GM23248 (cell line): Measurements from ENCODE around the gene S1PR1. TPM values are rescaled to one million over a fixed set of nuclear protein-coding genes. Genes with fewer than 3 reads are reported as not detected.

Experiments used
- DNase-seq: peaks from one replicate; pipeline ENCODE4 v3.0.0-alpha.2; 2015
- H2AFZ ChIP-seq: fragments of 200-600 bp; sonication (generic); 2 replicates; pipeline ENCODE4 v1.6.1; 2016; ENCODE audit warnings: antibody characterized with exemption
- H3F3A ChIP-seq: fragments of 200-600 bp; sonication (generic); 2 replicates; pipeline ENCODE4 v1.6.1; 2016; ENCODE audit warnings: mild to moderate bottlenecking, antibody characterized with exemption, mixed run types; ENCODE audit not compliant: insufficient read depth
- H3K27ac ChIP-seq: fragments of 200-600 bp; sonication (generic); 2 replicates; pipeline ENCODE4 v1.5.1; 2016; ENCODE audit warnings: mild to moderate bottlenecking
- H3K27me3 ChIP-seq: fragments of 200-600 bp; sonication (generic); replicated peaks from 2 replicates; pipeline ENCODE4 v1.6.1; 2016; ENCODE audit warnings: mild to moderate bottlenecking; ENCODE audit not compliant: insufficient read depth
- H3K36me3 ChIP-seq: fragments of 200-600 bp; sonication (generic); 2 replicates; pipeline ENCODE4 v1.6.1; 2016; ENCODE audit warnings: low read depth, mild to moderate bottlenecking
- H3K4me1 ChIP-seq: fragments of 200-600 bp; sonication (generic); 2 replicates; pipeline ENCODE4 v1.6.1; 2016; ENCODE audit warnings: mild to moderate bottlenecking; ENCODE audit not compliant: insufficient read depth
- H3K4me2 ChIP-seq: fragments of 200-600 bp; sonication (generic); one replicate; pipeline ENCODE4 v1.6.1; 2016; ENCODE audit warnings: mild to moderate bottlenecking; ENCODE audit not compliant: unreplicated experiment
- H3K4me3 ChIP-seq: fragments of 200-600 bp; sonication (generic); 2 replicates; pipeline ENCODE4 v1.5.1; 2016; ENCODE audit warnings: mild to moderate bottlenecking
- H3K79me2 ChIP-seq: fragments of 200-600 bp; sonication (generic); 2 replicates; pipeline ENCODE4 v1.6.1; 2016; ENCODE audit warnings: mild to moderate bottlenecking; ENCODE audit not compliant: insufficient read depth
- H3K9ac ChIP-seq: fragments of 200-600 bp; sonication (generic); 2 replicates; pipeline ENCODE4 v1.6.1; 2016; ENCODE audit warnings: mild to moderate bottlenecking
- H3K9me2 ChIP-seq: fragments of 200-600 bp; sonication (generic); 2 replicates; pipeline ENCODE4 v1.6.1; 2016; ENCODE audit warnings: mixed run types, mild to moderate bottlenecking, moderate library complexity; ENCODE audit not compliant: insufficient read depth
- H3K9me3 ChIP-seq: fragments of 200-600 bp; sonication (generic); one replicate; pipeline ENCODE4 v1.6.1; 2017; ENCODE audit warnings: low read depth
- H4K20me1 ChIP-seq: fragments of 200-600 bp; sonication (generic); 2 replicates; pipeline ENCODE4 v1.6.0; 2016; ENCODE audit not compliant: insufficient read depth
- EZH2 ChIP-seq: fragments of 200-600 bp; sonication (generic); IDR thresholded peaks from 2 replicates; pipeline ENCODE4 v1.6.1; 2018; ENCODE audit warnings: antibody characterized with exemption, mild to moderate bottlenecking; ENCODE audit not compliant: insufficient read depth, poor library complexity, severe bottlenecking
- EZH2phosphoT487 ChIP-seq: fragments of 200-600 bp; sonication (generic); IDR thresholded peaks from 2 replicates; pipeline ENCODE4 v1.6.1; 2018; ENCODE audit warnings: antibody characterized with exemption, moderate library complexity, mild to moderate bottlenecking, low read depth; ENCODE audit not compliant: insufficient read depth
- WGBS, 2 experiments: methylation state at CpG; one replicate each; pipeline ENCODE4 v1.1.6; 2015 to 2017; ENCODE audit warnings: low lambda C conversion rate in 2 of 2, low coverage in 1 of 2; ENCODE audit errors: missing lambda C conversion rate in 2 of 2; 5-methylcytosine and 5-hydroxymethylcytosine counted together
- in situ Hi-C: fragments of 300-500 bp; cut with MboI; formaldehyde crosslinking; loops from 2 replicates; pipeline ENCODE4 v1.15.0; 2020
- polyA plus RNA-seq: library from polyadenylated mRNA; unstranded; fragments of >200 nt; fragmentation: Nextera tagmentation; extraction: Ambion mirVana; gene quantifications from 2 replicates; pipeline ENCODE4 v1.2.1, GENCODE V29; 2016
- total RNA-seq: library from RNA; depleted of rRNA; stranded (reverse); fragments of >200 nt; shearing (Covaris generic); gene quantifications from 2 replicates; pipeline ENCODE4 v1.2.3, GENCODE V29; 2014

S1PR1 gene
- total and polyA plus RNA-seq, 2 experiments from 2014 or later: 44.3 to 48.5 TPM

DNA sequence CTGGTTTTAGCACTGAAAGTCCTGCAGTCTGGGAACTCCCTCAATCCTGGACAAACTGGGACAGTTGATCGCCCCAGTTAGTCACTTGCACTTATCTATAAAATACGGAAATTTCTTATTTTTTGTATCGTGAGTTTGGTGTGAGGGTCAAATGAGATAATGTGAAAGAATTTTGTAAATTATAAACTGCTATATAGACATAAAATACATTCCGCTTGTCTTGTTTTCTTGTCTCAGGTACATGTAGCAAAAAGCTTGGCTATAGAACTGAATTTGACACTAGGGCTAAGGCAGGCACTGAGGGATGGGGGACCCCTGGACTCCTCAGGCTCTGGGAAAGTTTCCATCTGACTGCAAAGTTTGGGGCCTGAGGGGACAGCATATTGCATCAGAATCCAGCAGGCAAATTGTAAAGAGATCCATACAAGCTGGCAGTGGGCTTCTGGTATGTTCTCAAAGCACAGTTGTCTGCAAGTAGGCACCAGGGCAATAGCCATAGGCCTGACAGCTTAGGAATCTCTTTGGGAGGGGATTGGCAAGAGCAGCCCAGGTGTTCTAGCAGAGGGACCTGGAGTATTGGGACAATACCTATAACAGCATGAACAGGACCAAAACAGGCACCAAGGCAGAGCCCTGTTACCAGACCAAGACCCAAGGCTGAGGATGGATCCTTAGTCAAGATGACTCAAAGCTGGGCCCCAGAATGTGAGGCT lies 44.3 kb downstream of the S1PR1 start:
- no peaks in the 10 kb centered on the region for H3K36me3 ChIP-seq
- no peaks in the 10 kb centered on the region for H3K79me2 ChIP-seq
- H3K27ac ChIP-seq: no peak overlapping the region
- TF ChIP-seq EZH2phosphoT487: no peak
- TF ChIP-seq EZH2: no peak
- in situ Hi-C loops: no loop called here
- no peak overlapping the region for H3K4me3 ChIP-seq
- WGBS, 2 experiments: 87 to 91% methylated on average over 4 of the region's 4 CpGs
- no peaks in the 10 kb centered on the region for H3K27me3 ChIP-seq
- H3K9ac ChIP-seq: no peak overlapping the region
- no peak for DNase-seq
- H3K9me2 ChIP-seq: no peaks in the 10 kb centered on the region
- peaks cover 4% of the 10 kb centered on the region for H3F3A ChIP-seq
- H3K4me1 ChIP-seq: peaks cover 4% of the 10 kb centered on the region
- H4K20me1 ChIP-seq: no peaks in the 10 kb centered on the region
- H3K4me2 ChIP-seq: no peak overlapping the region
- no peak overlapping the region for H2AFZ ChIP-seq
- H3K9me3 ChIP-seq: no peaks in the 10 kb centered on the region

DNA sequence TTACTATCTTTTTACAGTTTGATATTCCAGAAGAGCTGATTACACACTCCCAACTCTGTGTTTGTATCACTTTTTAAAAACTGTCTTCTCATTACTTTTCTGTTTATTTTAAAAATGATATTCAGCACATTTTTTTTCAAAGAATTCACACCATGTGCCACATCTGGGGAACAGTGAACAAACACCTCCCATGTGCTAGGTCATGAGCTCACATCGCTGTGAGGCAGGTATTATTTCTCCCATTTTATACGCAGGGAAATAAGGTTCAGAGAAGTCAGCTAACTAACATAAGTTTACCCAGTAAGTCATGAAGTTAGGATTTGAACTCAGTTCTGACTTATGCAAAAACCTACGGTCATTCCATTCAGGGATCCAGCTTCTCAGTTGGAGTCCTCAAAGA lies 44.9 kb downstream of the S1PR1 start:
- Histone ChIP-seq H3K9ac (no peak overlapping the region), H3K4me2 (no peak overlapping the region), H4K20me1 (no peaks in the 10 kb centered on the region), H3K27me3 (no peaks in the 10 kb centered on the region), H3K4me3 (no peak overlapping the region), H2AFZ (no peak overlapping the region), H3K9me3 (no peaks in the 10 kb centered on the region), H3K79me2 (no peaks in the 10 kb centered on the region), H3K4me1 (peaks cover 9% of the 10 kb centered on the region), H3K36me3 (no peaks in the 10 kb centered on the region), H3K27ac (no peak overlapping the region), H3K9me2 (no peaks in the 10 kb centered on the region), H3F3A (peaks cover 6% of the 10 kb centered on the region)
- DNase-seq: no peak
- in situ Hi-C loops: no loop called here
- whole genome bisulfite sequencing, 2 experiments: 86 to 90% methylated on average over 3 of the region's 3 CpGs
- TF ChIP-seq EZH2phosphoT487: no peak
- no peak for TF ChIP-seq EZH2

DNA sequence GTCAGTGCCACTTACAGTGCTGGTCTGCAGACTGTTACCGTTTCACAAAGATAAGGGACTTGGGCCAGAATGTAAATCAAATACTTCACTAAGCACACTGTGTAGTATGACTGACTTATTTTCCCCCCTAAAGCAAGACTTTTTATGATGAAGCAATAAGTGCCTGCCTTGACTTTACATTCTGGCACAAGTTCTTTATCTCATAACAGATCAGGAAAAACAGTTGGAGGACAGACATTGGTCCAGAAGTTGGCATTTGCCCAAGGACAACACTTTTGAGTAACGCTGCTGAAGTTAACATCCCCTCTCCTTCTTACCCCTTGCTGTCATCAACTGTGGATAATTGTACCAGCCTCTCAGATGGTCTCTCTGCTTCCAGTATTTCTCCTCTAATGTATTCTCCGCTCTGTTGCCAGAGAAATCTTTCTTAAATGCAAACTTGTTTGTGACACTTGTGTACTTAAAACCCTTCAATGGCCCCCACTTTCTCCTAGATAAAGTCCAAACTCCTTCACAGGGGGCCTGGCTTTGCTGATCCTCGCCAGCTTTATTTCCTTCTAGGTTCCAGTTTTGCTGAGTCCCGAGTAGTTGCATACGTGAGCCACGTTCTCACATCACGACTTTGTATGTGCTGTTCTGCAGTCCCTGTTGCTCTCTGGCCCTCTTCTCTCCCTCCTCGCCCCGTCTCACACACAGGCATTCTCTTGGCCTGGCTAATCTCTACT lies 45.7 kb downstream of the S1PR1 start:
- in situ Hi-C loops: no loop called here

DNA sequence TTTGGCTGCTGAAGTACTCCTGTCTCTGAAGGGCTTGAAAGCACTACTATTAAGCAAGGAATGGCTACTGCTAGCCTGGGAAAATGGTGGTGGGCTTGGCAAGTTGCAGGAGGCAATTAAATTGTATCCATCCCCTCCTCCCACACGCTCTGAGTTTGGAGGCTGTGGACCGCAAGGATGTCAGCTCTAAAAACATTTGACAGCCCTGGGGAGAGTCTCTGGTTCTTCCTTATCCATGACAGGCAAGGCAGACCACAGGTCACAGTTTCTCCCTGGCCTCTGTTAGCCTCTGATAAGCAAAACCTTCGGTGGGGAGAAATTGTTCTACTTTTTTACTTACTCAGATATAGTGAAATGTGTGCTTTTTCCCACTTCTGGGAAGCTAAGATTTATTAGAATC lies 46.6 kb downstream of the S1PR1 start:
- Histone ChIP-seq H3K27ac (no peak overlapping the region), H4K20me1 (no peaks in the 10 kb centered on the region), H3K4me2 (no peak overlapping the region), H3K79me2 (no peaks in the 10 kb centered on the region), H3F3A (peaks cover 6% of the 10 kb centered on the region), H3K4me3 (no peak overlapping the region), H3K27me3 (no peaks in the 10 kb centered on the region), H3K9me3 (no peaks in the 10 kb centered on the region), H3K9me2 (no peaks in the 10 kb centered on the region), H3K4me1 (peaks cover 9% of the 10 kb centered on the region), H3K36me3 (no peaks in the 10 kb centered on the region), H3K9ac (no peak overlapping the region), H2AFZ (no peak overlapping the region)
- no peak for DNase-seq
- WGBS, 2 experiments: 76 to 84% methylated on average over 3 of the region's 3 CpGs
- TF ChIP-seq EZH2: no peak
- no peak for TF ChIP-seq EZH2phosphoT487
- in situ Hi-C loops: no loop called here

More for the DNA sequence above, 45.7 kb downstream of the S1PR1 start:
- no peak for DNase-seq
- Histone ChIP-seq H3K4me3 (no peak overlapping the region), H3K9me3 (no peaks in the 10 kb centered on the region), H4K20me1 (no peaks in the 10 kb centered on the region), H3K9me2 (no peaks in the 10 kb centered on the region), H2AFZ (no peak overlapping the region), H3K4me2 (no peak overlapping the region), H3K79me2 (no peaks in the 10 kb centered on the region), H3K36me3 (no peaks in the 10 kb centered on the region), H3K27ac (no peak overlapping the region), H3K9ac (no peak overlapping the region), H3K27me3 (no peaks in the 10 kb centered on the region), H3K4me1 (peaks cover 9% of the 10 kb centered on the region), H3F3A (peaks cover 6% of the 10 kb centered on the region)
- TF ChIP-seq EZH2 (no peak), EZH2phosphoT487 (no peak)
- WGBS, 2 experiments: 56 to 64% methylated on average over 10 of the region's 10 CpGs
